Adrenal gland (tissue), 12 donors: ENCODE results near the gene SIGLECL1. TPM values are rescaled to one million over a fixed set of nuclear protein-coding genes. Genes with fewer than 3 reads are reported as not detected.
A peak's percentile ranks its signal among the peaks of the same experiment; 100 is the strongest.
"Not testable (repeated sequence)": the region's sequence is repeated elsewhere in the genome, so short reads cannot be mapped to it uniquely, and the experiment has no call there.

Experiments used
- DNase-seq, 7 donors: peaks; one replicate each; pipeline ENCODE4 v3.0.0-alpha.2; 2019 to 2020
- H3K27ac ChIP-seq, 5 donors: fragments of 200-600 bp; sonication (generic) in 4 of 5; 1 replicate in 3 of 5; 2 replicates in 2 of 5; pipeline versions ENCODE4 v1.5.1 to v1.8.0; 2016 to 2020; ENCODE audit warnings: mild to moderate bottlenecking in 1 of 5
- H3K27me3 ChIP-seq: fragments of 200-600 bp; 2 replicates; pipeline ENCODE4 v1.8.0; 2021
- H3K36me3 ChIP-seq, 2 donors: fragments of 200-600 bp; replicated peaks in 1 of 2; 1 replicate in 1 of 2; 2 replicates in 1 of 2; pipeline versions ENCODE4 v1.5.1 to v1.8.0; 2018 to 2022
- H3K4me1 ChIP-seq, 2 donors: fragments of 200-600 bp; replicated peaks in 1 of 2; 1 replicate in 1 of 2; 2 replicates in 1 of 2; pipeline versions ENCODE4 v1.5.1 to v1.8.0; 2018 to 2021
- H3K4me3 ChIP-seq, 4 donors: fragments of 200-600 bp; sonication (generic) in 3 of 4; one replicate each; pipeline ENCODE4 v1.5.1; 2016 to 2018
- H3K9me3 ChIP-seq, 3 donors: fragments of 200-600 bp; sonication (generic) in 1 of 3; replicated peaks in 1 of 3; 1 replicate in 2 of 3; 2 replicates in 1 of 3; pipeline versions ENCODE4 v1.5.1 to v1.8.0; 2016 to 2021
- POLR2A ChIP-seq, 2 donors: fragments of 450-650 bp; IDR thresholded peaks; one replicate each; pipeline ENCODE4 v1.6.1; 2017; ENCODE audit warnings: antibody characterized with exemption in 2 of 2, mild to moderate bottlenecking in 2 of 2, moderate library complexity in 1 of 2
- WGBS, 4 donors: extraction: QIAGEN DNeasy Blood & Tissue Kit in 2 of 4; methylation state at CpG; one replicate each; pipeline versions ENCODE4 v1.1.5 to v1.1.7; 2013 to 2017; 5-methylcytosine and 5-hydroxymethylcytosine counted together
- intact Hi-C, 2 donors: fragments of 100-400 bp; cut with DNase I; formaldehyde crosslinking; loops; one replicate each; pipeline versions ENCODE4 v1.14.1 to v1.15.0; 2022 to 2023
- polyA plus RNA-seq, 3 donors: library from polyadenylated mRNA; stranded (reverse); fragments of 200-250 nt in 2 of 3; fragments of 350-450 nt in 1 of 3; fragmentation: Illumina TruSeq in 1 of 3; extraction: RNeasy Lipid Tissue Mini Kit (QIAGEN cat#74804) in 1 of 3; gene quantifications; one replicate each; pipeline ENCODE4 v1.2.3, GENCODE V29; 2013 to 2014
- total RNA-seq, 9 donors: library from RNA; depleted of rRNA in 4 of 9; stranded (reverse); fragments of >200 nt in 4 of 9; fragments of 120-200 nt in 1 of 9; fragmentation: NEBNext Ultra II Directional in 1 of 9; extraction: Animal tissue kit (Norgen Biotek cat#: 25700) in 1 of 9; gene quantifications; one replicate each; pipeline versions ENCODE4 v1.1.0 to v1.2.4, GENCODE V29; 2013 to 2023
- TF ChIP-seq, protein P1 (sequence below), 6 experiments: fragments of 450-650 bp in 4 of 6; fragments of 200-600 bp in 2 of 6; sonication (generic) in 1 of 6; IDR thresholded peaks; 1 replicate in 5 of 6; 2 replicates in 1 of 6; pipeline versions ENCODE4 v1.5.1 to v1.8.0; 2016 to 2021; ENCODE audit warnings: antibody characterized with exemption in 6 of 6, mild to moderate bottlenecking in 2 of 6, moderate library complexity in 1 of 6
- donor health status: healthy with polysubstance abuse.
- donor health status: Bipolar disorder and iron deficiency.
- donor health status: DM: yes; HTN: yes; CAD: no.
- donor health status: DM: no; HTN: no; CAD: no.
- donor health status: DM: no; HTN: no; CAD: no.
- donor health status: DM: yes; HTN: yes; CAD: no.

Gene SIGLECL1
- total and polyA plus RNA-seq, 12 donors, result 1.0 TPM; not detected in 11

DNA sequence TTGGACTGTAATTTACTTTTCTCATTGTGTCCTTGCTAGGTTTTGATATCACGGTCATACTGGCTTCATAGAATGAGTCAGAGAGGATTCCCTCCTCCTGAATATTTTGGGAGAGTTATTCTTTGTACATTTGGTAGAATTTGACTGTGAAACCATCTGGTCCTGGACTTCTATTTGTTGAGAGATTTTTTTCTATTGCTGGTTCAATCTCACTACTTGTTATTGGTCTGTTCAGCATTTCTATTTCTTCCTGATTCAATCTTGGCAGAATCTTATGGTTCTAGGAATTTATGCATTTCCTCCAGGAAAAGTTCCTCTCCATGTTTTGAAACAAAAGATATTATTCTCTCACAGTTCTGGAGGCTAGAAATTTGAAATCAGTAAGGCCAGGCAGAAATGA lies 30.9 kb upstream of the SIGLECL1 start:
- no peak overlapping the region for H3K27ac ChIP-seq
- intact Hi-C loops, result no loop called here
- no peaks in the 10 kb centered on the region for H3K27me3 ChIP-seq

DNA sequence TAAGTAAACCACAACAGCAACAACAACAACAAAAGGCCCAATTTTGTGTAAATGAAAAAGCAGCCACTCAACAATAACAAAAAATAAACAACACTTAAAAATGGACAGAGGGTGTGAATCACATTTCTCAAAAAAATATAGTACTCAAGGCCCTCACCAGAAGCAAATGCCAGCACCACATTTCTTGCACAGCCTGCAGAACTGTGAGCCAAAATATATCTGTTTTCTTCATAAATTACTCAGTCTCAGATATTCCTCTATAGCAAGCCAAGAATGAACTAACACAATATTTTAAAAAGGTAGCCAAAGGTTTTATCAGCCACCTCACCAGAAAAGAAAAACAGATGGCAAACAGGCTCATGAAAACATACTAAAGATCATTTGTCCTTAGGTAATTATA lies 29.9 kb upstream of the SIGLECL1 start:
- H3K4me3 ChIP-seq, result no peak overlapping the region
- DNase-seq, result no peak
- TF ChIP-seq, protein P1, sequence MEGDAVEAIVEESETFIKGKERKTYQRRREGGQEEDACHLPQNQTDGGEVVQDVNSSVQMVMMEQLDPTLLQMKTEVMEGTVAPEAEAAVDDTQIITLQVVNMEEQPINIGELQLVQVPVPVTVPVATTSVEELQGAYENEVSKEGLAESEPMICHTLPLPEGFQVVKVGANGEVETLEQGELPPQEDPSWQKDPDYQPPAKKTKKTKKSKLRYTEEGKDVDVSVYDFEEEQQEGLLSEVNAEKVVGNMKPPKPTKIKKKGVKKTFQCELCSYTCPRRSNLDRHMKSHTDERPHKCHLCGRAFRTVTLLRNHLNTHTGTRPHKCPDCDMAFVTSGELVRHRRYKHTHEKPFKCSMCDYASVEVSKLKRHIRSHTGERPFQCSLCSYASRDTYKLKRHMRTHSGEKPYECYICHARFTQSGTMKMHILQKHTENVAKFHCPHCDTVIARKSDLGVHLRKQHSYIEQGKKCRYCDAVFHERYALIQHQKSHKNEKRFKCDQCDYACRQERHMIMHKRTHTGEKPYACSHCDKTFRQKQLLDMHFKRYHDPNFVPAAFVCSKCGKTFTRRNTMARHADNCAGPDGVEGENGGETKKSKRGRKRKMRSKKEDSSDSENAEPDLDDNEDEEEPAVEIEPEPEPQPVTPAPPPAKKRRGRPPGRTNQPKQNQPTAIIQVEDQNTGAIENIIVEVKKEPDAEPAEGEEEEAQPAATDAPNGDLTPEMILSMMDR (IDR thresholded peaks at IDR 0.05), result no peak
- no peak for TF ChIP-seq POLR2A (IDR thresholded peaks at IDR 0.05)
- H3K36me3 ChIP-seq, result no peaks in the 10 kb centered on the region
- H3K4me1 ChIP-seq, result no peaks in the 10 kb centered on the region
- intact Hi-C loops, result no loop called here
- no peaks in the 10 kb centered on the region for H3K27me3 ChIP-seq
- no peak overlapping the region for H3K27ac ChIP-seq
- no peaks in the 10 kb centered on the region for H3K9me3 ChIP-seq

More for the DNA sequence above, 30.9 kb upstream of the SIGLECL1 start:
- TF ChIP-seq, protein P1 (IDR thresholded peaks at IDR 0.05), result no peak
- no peak for DNase-seq
- H3K36me3 ChIP-seq, result no peaks in the 10 kb centered on the region
- WGBS, 4 donors, result 36 to 65% (median 50%) methylated on average over 1 of the region's 1 CpG
- no peaks in the 10 kb centered on the region for H3K4me1 ChIP-seq
- no peaks in the 10 kb centered on the region for H3K9me3 ChIP-seq
- H3K4me3 ChIP-seq, result no peak overlapping the region

DNA sequence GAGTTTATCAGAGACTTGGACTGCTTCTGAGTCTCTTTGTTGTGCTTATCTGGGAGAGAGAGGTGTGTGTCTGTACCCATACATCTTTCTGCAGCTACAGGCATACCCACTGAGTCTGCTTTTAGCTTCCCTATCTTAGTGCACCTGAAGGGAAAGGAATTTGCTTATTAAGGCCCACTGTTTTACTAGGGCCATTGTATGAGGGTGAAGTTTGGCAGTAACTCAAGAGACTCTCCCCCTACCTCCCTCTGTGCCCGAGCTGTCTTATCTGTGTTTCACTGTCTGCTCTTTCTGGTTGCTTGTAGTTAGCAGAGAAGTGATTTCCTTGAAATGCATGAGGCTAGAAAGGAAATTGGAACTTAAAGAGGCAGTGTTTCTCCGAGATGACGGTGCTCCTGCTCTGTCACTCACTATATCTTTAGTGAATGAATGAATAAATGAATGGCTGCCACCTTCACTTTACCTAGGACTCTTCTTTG lies 26.7 kb upstream of the SIGLECL1 start:
- intact Hi-C loops, result no loop called here
- no peaks in the 10 kb centered on the region for H3K9me3 ChIP-seq
- no peaks in the 10 kb centered on the region for H3K27me3 ChIP-seq
- WGBS, 4 donors, result 40 to 59% (median 51%) methylated on average over 3 of the region's 3 CpGs
- no peak overlapping the region for H3K27ac ChIP-seq
- DNase-seq, result no peak
- TF ChIP-seq, protein P1 (IDR thresholded peaks at IDR 0.05), result no peak
- no peak for TF ChIP-seq POLR2A (IDR thresholded peaks at IDR 0.05)
- H3K4me3 ChIP-seq, result no peak overlapping the region
- H3K36me3 ChIP-seq, result no peaks in the 10 kb centered on the region
- H3K4me1 ChIP-seq, result no peaks in the 10 kb centered on the region

DNA sequence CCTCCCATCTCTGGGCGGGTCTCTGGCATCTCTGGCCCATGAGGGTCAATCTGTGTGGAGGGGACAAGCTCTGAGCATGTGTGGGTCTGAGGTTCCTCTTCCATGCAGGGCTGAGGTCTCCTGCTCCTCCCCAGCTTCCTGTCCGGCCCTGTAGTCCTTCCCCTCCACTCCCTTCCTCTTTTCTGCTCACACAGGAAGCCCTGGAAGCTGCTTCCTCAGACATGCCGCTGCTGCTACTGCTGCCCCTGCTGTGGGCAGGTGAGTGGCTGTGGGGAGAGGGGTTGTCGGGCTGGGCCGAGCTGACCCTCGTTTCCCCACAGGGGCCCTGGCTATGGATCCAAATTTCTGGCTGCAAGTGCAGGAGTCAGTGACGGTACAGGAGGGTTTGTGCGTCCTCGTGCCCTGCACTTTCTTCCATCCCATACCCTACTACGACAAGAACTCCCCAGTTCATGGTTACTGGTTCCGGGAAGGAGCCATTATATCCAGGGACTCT lies 25.9 kb upstream of the SIGLECL1 start, which contains the start of gene CD33:
CD33 (plus strand) TSS at position 183 of the 496 bp plus-strand sequence; CDS start at position 222, 39 bp downstream.
- H3K27me3 ChIP-seq, H3K4me1 ChIP-seq, H3K36me3 ChIP-seq, H3K9me3 ChIP-seq, intact Hi-C loops: not testable (repeated sequence)
- Histone ChIP-seq H3K4me3 (peak within 1 kb of the TSS in 1 of 4 donors; percentile 26), H3K27ac (peak within 1 kb of the TSS in 1 of 5 donors; percentile 36)
- 64 to 75% (median 66%) methylated on average over 2 to 11 of the region's 11 CpGs for WGBS, 4 donors
- DNase-seq, result peak in 2 of 7 donors; percentile 21 to 42

DNA sequence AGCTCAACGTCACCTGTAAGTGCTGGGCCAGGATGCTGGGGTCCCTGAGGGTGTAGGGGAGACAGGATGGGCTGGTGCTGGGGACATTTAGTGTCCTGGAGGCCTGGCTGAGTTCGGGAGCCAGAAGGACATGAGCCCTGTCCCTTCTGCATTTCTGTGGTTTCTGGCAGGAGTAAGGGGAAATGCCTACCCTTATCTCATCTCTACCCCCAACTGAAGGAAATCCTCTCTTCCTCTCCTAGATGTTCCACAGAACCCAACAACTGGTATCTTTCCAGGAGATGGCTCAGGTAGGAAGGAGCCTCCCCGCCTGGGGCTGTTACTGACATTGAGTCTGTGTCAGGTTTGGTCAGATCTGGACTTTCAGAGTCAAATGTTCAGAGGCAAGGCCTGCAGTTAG lies 24.8 kb upstream of the SIGLECL1 start:
- DNase-seq, result no peak
- no peaks in the 10 kb centered on the region for H3K36me3 ChIP-seq
- no peak overlapping the region for H3K27ac ChIP-seq
- H3K4me1 ChIP-seq, result no peaks in the 10 kb centered on the region
- no peaks in the 10 kb centered on the region for H3K9me3 ChIP-seq
- TF ChIP-seq POLR2A (IDR thresholded peaks at IDR 0.05), result no peak
- TF ChIP-seq, protein P1 (IDR thresholded peaks at IDR 0.05), result no peak
- H3K4me3 ChIP-seq, result peak overlapping the region in 1 of 4 donors; percentile 26
- intact Hi-C loops, result no loop called here
- WGBS, 4 donors, result 33 to 58% (median 49%) methylated on average over 1 to 3 of the region's 3 CpGs
- no peaks in the 10 kb centered on the region for H3K27me3 ChIP-seq
